H4 (cell line): ENCODE results near the gene KLHDC8A. TPM values are rescaled to one million over a fixed set of nuclear protein-coding genes. Genes with fewer than 3 reads are reported as not detected.
"Not testable (repeated sequence)": the region's sequence is repeated elsewhere in the genome, so short reads cannot be mapped to it uniquely, and the experiment has no call there.

Source experiments
- DNase-seq: peaks from one replicate; pipeline ENCODE4 v3.0.0-alpha.2; 2015; ENCODE audit warnings: low spot score
- total RNA-seq: library from RNA; depleted of rRNA; stranded (reverse); fragments of >200 nt; shearing (Covaris generic); gene quantifications from 2 replicates; pipeline ENCODE4 v1.2.3, GENCODE V29; 2014; rRNA removed

The KLHDC8A gene, protein sequence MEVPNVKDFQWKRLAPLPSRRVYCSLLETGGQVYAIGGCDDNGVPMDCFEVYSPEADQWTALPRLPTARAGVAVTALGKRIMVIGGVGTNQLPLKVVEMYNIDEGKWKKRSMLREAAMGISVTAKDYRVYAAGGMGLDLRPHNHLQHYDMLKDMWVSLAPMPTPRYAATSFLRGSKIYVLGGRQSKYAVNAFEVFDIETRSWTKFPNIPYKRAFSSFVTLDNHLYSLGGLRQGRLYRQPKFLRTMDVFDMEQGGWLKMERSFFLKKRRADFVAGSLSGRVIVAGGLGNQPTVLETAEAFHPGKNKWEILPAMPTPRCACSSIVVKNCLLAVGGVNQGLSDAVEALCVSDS
- not detected in 2 replicates for total RNA-seq

DNA sequence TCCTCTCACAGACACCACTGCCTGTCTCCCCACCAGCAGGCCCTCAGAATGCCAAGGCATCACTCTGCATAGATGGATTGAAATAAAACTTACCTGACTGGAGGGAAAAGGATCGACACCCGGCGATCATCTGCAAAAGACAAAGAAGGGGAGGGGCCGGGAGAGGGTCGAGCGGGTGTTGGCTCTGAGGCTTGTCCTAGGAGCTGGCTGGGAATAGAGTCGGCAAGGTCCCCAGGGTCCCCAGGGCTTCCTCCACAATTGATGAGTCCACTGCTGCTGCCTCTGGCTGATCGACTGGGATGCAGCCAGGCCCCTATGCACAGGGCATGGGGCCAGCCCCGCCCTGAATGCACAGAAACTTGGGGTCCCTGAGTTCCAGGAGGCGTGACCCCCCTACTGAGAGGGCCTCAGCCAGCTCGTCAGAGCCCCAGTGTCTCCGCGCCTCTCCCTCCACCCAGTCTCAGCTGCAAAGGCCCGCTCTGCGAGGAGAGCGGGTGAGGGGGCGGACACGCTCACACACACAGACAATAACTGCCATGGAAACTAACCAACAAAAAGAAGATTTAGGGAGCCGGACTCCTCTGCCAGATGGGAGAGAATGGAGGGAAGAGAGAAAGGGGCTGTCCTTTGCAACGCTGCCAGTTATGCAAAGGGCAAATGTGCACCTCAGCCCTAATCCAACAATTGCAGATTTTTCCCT, at the start of gene KLHDC8A:
KLHDC8A (minus strand) TSS at position 483 of the 700 bp plus-strand sequence. CDS start 13,318 bp downstream, outside the sequence.
- no peak for DNase-seq

DNA sequence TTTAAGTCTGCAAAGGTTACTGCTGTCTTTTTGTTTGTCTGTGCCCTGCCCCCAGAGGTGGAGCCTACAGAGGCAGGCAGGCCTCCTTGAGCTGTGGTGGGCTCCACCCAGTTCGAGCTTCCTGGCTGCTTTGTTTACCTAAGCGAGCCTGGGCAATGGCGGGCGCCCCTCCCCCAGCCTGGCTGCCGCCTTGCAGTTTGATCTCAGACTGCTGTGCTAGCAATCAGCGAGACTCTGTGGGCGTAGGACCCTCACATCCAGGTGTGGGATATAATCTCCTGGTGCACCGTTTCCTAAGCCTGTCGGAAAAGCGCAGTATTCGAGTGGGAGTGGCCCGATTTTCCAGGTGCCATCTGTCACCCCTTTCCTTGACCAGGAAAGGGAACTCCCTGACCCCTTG, 49.5 kb upstream of the KLHDC8A start:
- not testable (repeated sequence) for DNase-seq

DNA sequence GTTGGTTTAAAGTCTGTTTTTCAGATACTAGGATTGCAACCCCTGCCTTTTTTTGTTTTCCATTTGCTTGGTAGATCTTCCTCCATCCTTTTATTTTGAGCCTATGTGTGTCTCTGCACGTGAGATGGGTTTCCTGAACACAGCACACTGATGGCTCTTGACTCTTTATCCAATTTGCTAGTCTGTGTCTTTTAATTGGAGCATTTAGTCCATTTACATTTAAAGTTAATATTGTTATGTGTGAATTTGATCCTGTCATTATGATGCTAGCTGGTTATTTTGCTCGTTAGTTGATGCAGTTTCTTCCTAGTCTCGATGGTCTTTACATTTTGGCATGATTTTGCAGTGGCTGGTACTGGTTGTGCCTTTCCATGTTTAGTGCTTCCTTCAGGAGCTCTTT, 47.8 kb upstream of the KLHDC8A start:
- DNase-seq, result not testable (repeated sequence)

DNA sequence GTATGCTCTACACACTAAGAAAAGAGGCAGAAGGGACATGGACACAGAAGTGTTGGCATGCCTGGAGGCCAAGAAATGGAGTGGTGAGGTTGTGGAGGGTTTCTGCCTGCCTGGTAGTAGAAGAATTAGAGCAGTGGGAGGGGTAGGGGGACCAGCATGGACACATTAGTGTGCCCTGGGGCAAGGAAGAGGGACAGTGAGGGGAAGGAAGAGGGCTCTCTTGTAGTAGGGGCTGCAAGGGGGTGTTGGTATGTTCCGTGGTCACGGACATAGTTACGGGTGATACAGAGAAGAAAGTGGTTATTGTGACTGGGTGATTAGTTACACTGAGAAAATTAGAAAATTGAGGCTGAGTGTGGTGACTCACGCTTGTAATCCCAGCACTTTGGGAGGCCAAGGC, 41.9 kb upstream of the KLHDC8A start:
- DNase-seq, result no peak

DNA sequence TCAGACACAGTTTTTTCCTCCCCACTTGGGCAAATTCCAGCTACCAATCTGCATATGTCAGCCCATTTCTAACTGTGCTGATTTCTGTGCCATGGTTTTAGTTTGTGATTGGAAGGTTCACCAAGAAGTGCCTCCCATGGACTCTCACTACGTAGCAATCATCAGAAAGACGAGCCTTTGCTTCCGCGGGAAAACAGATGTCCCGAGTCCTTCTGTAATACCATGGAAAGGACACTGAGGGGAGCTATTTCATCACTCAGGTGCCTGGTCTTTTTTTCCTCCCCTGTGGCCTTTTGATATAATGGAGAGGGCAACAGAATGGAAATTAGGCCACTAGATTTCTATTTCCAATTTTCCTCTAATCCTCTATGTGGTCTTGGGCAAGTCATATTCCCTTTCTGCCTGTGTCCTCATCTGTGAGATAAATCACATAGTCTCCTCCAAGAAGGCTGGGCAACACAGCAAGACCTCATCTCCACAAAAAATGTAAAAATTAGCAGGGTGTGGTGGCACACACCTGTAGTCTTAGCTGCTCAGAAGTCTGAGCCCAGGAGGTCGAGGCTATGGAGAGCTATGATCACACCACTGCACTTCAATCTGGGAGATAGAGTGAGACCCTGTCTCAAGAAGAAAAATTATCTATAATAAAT, 40.4 kb upstream of the KLHDC8A start:
- DNase-seq, result peak; percentile 64

DNA sequence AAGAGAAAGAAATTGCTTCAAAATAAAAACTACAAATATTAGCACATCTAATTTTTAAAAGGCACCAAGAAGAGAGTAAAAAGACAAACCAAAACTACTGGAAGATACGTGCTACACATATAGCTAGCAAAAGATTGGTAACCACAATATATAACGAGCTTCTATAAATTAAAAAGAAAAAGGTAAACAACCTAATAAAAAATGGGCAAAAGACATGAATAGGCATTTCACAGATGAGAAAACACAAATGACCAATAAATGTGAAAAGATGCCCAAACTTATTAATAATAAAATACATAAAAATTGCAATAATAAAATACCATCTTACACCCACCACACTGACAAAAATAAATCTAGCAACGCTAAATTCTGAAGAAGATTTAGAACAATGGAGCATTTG, 38.9 kb upstream of the KLHDC8A start:
- DNase-seq, result no peak

DNA sequence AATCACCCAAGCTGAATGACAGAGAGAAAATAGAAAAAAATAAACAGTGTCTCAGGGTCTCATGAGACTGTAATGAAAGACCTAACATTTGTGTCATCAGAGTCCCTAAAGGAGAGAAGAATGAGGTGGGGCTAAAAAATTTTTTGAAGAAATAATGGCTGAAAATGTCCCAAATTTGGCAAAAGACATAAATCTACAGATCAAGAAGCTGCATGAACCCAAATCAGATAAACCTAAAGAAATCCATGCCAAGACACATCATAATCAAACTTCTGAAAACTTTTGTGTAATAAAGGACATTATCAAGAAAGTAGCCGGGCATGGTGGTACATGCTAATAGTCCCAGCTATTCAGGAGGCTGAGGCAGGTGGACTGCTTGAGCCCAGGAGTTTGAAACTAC, 35.9 kb upstream of the KLHDC8A start:
- DNase-seq, result no peak

DNA sequence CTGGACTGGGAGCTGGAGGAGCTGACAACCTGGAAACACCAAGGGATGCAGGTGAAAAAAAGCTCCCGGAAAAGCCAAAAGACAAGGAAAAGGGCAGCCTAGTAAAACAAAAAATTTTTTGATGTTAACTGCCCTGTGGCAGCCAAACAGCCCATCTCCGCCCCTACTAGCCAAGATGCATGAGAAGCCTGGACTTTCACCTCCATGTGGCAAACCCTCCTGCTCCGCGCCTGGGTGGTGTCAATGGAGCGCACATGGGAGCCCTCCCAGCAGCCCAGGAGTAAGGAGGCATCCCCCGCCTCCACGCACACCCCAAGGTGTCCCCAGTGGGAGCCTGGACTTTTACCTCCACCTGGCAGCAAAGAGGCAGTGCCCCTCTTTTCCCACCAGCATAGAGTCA, 34.7 kb upstream of the KLHDC8A start:
- no peak for DNase-seq

DNA sequence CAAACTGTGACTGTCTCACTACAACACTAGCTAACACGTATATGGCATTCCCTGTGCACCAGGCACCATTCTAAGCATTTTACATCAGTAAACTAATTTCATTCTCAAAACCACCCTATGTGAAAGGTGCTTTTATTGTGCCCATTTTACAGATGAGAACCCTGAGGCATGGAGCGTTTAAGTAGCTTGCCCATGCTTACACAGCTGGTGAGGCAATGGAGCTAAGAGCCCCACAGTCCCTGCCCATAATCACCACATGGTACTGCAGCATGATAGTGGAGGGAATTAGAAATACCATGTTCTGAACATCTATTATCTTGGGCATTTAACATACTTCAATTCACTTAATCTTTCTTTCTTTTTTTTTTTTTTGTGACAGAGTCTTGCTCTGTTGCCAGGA, 31.1 kb upstream of the KLHDC8A start:
- no peak for DNase-seq

DNA sequence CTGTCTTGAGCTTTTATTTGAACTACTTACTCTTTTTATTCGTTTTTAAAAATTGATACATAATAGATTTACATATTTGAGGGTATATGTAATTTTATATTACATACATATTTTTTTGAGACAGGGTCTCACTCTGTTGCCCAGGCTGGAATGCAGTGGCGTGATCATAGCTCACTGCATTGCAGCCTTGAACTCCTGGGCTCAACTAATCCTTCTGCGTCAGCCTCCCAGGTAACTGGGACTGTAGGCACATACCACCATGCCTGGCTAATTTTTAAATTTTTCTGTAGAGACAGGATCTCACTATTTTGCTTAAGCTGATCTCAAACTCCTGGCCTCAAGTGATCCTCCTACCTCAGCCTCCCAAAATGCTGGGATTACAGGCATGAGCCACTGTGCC, 26.3 kb upstream of the KLHDC8A start:
- DNase-seq, result not testable (repeated sequence)

DNA sequence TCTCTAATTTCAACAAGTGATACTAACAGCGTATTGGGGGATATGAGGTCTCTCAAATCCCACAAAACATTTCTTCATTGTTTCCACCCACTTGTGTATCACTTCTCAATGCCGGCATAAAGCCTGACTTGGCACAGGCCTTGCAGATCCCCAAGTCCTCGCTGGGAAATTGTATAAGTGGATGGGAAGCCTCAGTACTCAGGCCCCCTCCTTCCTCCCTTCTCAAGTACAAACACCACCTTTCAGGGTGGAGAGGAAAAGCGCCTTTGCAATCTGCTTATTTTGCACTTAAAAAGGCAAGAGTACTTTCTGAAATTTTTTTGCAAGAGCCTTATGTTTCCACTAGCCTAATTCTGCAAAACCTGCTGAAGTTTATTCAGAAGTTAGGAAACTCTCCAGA, 25.8 kb upstream of the KLHDC8A start:
- DNase-seq, result no peak

DNA sequence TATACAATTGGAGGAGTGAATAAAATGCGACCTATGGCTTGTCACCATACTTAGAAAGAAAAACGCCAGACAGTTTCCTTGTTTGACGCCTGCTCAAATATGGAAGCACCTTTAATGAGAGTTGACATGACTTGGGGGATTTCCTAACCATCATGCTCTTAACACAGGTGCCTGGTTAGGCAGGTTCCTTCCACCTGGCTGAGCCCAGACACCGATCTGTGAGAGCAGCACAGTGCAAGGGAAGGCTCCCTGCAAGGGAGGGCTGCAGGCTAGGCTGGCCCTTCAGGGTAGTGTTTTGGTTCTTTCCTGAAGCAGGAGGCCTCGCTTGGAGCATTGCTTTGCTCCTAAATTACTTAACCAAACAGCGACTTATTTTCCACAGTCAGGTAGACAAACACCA, 24.6 kb upstream of the KLHDC8A start:
- no peak for DNase-seq

DNA sequence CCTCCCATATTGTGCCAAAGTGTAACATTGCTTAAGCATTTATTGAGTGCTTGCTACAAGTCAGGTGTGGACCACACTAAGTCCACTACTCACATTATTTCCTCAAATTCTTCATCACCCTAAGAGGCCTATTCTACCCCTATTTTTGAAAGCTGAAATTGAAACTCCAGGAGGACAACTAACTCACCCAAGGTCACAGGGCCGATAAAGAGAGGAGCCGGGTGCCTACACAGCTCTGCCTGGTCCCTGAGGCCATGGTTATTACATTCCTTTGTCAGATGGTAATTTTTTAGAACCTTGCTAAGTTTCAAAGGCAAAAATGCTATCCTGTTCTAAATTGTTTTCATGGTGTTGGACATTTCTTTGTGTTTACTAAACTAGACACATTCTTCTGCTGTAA, 24.2 kb upstream of the KLHDC8A start:
- DNase-seq, result no peak

DNA sequence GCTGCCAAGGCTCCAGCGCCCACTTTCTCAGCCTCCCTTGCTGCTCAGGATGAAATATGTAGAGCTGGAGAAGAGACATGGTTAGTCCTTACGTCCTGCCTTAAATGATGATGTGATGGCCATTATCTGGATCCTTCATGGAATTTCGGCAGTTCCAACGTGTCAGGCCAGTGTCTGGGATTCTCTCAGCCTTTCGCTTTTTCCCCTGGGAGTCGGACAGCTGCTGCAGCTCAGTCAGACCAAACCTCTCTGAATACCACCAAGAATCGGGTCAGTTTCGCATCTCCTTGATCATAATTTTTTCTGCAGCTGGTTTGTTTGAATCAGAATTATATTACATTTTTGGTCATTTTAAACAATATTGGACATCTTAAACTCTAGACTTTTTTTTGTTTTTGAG, 22.3 kb upstream of the KLHDC8A start:
- no peak for DNase-seq

DNA sequence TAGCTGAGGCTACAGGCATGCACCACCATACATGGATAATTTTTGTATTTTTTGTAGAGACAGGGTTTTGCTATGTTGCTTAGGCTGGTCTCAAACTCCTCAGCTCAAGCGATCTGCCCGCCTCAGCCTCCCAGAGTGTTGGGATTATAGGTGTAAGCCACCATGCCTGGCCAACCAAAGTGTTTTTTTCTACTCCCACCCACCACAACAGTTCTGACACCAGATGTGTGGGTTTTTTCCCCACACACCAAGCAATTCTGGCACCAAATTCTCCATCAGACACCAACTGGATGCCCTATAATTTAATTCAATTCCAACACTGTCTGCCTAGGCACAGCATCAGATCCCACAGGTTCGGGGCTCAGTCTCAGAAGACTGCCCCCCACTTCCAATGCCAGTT, 20.6 kb upstream of the KLHDC8A start:
- DNase-seq, result no peak

DNA sequence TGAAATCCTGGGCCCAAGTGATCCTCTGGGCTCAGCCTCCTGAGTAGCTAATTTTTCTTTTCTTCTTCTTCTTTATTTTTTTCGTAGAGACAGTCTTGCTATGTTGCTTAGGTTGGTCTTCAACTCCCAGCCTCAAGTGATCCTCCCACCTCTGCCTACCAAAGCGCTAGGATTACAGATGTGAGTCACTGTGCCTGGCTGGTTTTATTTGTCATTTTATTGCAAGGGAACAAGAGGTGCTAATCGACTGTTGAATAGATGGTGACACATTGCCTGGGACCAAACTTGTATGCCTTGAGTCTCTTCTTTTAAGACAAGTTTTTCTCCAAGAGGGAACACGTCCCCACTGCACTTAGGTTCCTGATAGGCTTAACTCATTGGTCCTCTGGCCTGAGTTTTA, 20.0 kb upstream of the KLHDC8A start:
- peak; percentile 38 for DNase-seq

DNA sequence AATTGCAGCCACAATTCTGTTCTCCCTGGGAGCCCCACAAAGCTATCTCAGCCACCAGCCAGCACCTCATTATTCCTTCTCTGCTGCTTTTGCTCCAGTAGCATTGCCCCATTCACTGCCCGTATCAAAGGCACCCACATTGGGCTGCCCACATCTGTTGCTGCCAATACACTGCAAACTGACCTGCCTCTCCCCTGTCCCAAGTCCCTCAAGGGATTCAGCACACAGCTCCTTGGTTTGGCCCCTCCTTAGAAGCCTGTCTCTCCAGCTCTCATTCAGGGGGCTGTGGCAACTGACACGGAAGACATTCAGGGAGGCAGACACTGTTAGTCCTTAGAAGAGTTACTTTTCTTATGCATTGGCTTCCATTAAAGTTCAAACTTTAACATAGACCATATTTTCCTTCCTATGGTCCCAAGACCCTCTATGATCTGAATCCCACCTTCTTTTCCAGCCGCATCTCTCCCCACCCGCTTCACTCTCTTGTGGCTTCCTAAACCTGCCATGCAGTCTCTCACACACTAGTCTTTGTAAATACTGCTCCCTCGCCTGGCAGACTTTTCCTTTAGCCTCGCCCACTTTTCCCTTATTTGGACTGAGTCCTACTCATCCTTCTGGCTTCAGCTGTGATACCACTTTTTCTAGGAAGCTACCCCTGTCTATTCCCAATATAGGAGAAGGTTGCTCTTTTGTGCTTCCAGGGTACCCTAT, 19.3 kb upstream of the KLHDC8A start:
- DNase-seq, result peak; percentile 57

DNA sequence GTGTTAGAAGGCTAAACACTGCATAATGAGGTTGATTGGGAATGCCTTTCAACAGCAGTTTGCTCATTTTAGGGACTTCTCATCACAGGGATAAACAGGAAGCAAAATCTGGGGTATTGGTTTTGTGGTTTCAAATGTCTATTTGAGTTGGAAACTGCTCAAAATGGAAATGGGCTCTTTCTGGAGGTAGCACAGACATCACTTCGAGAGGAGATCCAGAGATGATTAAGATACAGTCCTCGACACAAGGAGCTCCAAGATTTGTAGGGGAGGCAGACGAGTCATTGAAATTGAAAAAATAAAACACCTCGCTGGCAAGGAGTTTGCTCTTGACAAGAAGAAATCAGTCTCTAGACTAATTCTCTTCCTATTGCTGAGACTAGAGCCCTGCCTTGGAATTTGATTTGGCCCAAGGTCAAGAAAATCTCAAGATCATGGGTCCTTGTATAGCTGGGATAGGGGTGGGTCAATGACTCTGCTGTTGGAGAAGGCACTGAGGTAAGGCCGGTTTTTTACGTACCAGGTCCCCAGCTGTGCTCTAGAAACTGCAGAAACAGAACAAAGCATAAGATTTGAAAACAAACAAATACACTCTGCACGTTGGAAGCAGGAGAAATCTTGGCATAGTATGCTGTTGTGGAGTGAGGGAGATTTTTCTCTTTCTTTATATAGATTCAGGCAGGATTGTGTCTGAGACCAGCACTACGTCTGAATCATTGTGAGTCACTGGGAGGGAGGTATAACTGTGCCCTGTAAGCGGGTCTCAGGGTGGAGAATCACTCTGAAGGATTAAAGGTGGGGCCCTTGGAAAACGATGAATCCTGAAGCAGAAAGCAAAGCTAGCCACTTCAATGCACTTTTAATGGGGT, 17.7 kb upstream of the KLHDC8A start:
- peak; percentile 58 for DNase-seq

DNA sequence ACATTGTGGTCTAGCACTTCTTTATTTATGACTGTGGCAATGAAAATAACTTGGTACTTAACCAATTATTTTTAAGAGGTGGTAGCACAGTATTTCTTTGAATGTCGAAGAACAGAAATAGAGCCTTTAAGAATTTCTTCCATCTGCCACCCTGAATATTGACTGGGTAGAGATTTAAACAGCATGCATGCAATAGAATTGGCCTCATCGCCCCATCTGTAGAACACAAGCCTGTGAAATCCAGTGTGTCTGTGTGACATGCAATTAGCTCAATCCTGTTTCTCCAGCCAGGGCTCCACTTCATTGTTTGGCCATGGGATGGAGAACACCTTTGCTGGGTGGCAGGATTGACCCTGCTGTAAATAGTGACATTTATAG, 17.1 kb upstream of the KLHDC8A start:
- DNase-seq, result no peak

DNA sequence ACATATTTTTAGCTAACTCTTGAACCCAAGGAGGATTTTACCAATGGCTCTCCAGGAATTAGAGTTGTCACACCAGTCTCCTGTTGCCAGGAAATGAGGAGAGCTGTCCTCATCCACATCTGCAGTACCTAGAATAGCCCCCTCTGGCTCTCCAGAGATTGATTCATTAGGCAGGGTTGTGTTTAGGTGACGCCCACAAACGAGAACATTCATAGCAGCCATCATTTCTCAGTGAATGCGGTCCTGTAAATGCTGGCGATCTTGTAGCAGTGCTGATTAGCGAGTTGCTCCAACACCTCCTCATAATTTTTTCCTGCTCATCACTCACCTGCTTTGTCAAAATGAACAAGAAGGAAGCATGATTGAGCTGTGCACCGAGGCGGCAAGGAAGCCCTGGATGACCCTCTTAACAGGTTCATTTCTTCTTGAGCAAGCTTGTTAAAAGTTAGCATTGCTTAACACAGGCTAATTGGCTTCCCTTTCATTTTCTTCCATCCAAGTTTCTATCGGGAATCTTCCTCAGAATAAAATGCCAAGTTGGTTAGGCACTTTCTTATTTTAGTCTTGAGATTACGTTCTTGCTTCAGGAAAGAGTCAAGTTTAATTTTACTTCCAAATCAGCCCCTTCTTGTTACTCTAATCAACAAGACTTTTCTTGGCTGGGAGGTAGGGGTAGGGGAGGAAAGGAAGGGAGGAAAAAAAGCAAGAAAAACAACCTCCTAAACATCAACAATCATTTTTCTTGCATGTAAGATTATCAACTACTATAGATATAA, 16.5 kb upstream of the KLHDC8A start:
- DNase-seq, result no peak
